Smooth muscle cell (in vitro differentiated cells): ENCODE data around the gene SGCB. TPM values are rescaled to one million over a fixed set of nuclear protein-coding genes. Genes with fewer than 3 reads are reported as not detected.

Experiments
- DNase-seq: peaks from one replicate; lab custom pipeline; 2025; ENCODE audit not compliant: unreplicated experiment; lab: John Stamatoyannopoulos, UW
- H2AFZ ChIP-seq: fragments of 200-600 bp; sonication (generic); 2 replicates; pipeline ENCODE4 v1.6.0; 2016; ENCODE audit warnings: antibody characterized with exemption, low read depth, mild to moderate bottlenecking
- H3F3A ChIP-seq: fragments of 200-600 bp; sonication (generic); 2 replicates; pipeline ENCODE4 v1.6.0; 2017; ENCODE audit warnings: antibody characterized with exemption, low read depth
- H3K27ac ChIP-seq: fragments of 200-600 bp; sonication (generic); 2 replicates; pipeline ENCODE4 v1.5.1; 2016; ENCODE audit warnings: low read depth, mild to moderate bottlenecking
- H3K27me3 ChIP-seq: fragments of 200-600 bp; sonication (generic); 2 replicates; pipeline ENCODE4 v1.6.1; 2016; ENCODE audit warnings: low read depth, mild to moderate bottlenecking
- H3K36me3 ChIP-seq: fragments of 200-600 bp; sonication (generic); 2 replicates; pipeline ENCODE4 v1.5.1; 2016; ENCODE audit warnings: low read depth
- H3K4me1 ChIP-seq: fragments of 200-600 bp; sonication (generic); 2 replicates; pipeline ENCODE4 v1.5.1; 2016; ENCODE audit warnings: low read depth
- H3K4me2 ChIP-seq: fragments of 200-600 bp; sonication (generic); 2 replicates; pipeline ENCODE4 v1.6.0; 2016; ENCODE audit warnings: mild to moderate bottlenecking
- H3K4me3 ChIP-seq: fragments of 200-600 bp; sonication (generic); 2 replicates; pipeline ENCODE4 v1.5.1; 2016; ENCODE audit warnings: mild to moderate bottlenecking
- H3K79me2 ChIP-seq: fragments of 200-600 bp; sonication (generic); 2 replicates; pipeline ENCODE4 v1.6.0; 2016; ENCODE audit warnings: low read depth, mild to moderate bottlenecking
- H3K9ac ChIP-seq: fragments of 200-600 bp; sonication (generic); 2 replicates; pipeline ENCODE4 v1.6.0; 2016; ENCODE audit warnings: low read depth
- H3K9me3 ChIP-seq: fragments of 200-600 bp; sonication (generic); replicated peaks from 2 replicates; pipeline ENCODE4 v1.5.1; 2016; ENCODE audit warnings: low read depth
- H4K20me1 ChIP-seq: fragments of 200-600 bp; sonication (generic); 2 replicates; pipeline ENCODE4 v1.6.0; 2016; ENCODE audit warnings: low read depth
- whole genome bisulfite sequencing: methylation state at CpG from one replicate; pipeline ENCODE4 v1.1.7; 2016; ENCODE audit warnings: low lambda C conversion rate; 5-methylcytosine and 5-hydroxymethylcytosine counted together
- polyA plus RNA-seq: library from polyadenylated mRNA; unstranded; fragments of >200 nt; fragmentation: Nextera tagmentation; extraction: Ambion mirVana; gene quantifications from 2 replicates; pipeline ENCODE4 v1.2.1, GENCODE V29; 2016
- small RNA-seq: library from RNA; depleted of rRNA; stranded (forward); fragments of <200 nt; gene quantifications from one replicate; pipeline ENCODE3, GENCODE V24; 2014
- total RNA-seq: library from RNA; depleted of rRNA; stranded (reverse); fragments of >200 nt; gene quantifications from 2 replicates; pipeline ENCODE4 v1.2.3, GENCODE V29; 2014
- TF ChIP-seq, protein P1 (sequence below): fragments of 200-600 bp; sonication (generic); IDR thresholded peaks from 2 replicates; pipeline ENCODE4 v1.5.1; 2017; ENCODE audit warnings: borderline replicate concordance, mild to moderate bottlenecking, antibody characterized with exemption; ENCODE audit not compliant: insufficient read depth, poor library complexity, severe bottlenecking

SGCB gene
- total and polyA plus RNA-seq, 2 experiments from 2014 or later: 35.9 to 57.3 TPM

DNA sequence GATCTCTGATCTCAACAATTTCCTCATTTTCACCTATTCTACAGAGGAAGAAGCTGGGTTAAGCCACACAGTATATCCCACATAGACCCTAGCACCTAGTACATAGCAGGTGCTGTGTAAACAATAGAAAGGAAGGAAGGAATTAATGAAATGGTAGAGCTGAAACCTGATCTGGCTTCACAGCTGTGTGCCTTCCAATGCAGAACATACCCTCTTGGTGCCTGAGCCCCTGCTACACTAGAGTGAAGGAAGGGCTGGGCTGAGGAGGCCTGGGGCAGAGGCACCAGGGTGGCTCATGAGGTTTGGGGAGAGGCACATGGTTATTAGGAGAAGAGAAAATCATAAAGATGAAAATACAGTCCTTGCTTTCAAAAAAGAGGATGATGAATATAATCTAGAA is 39.3 kb downstream of the SGCB start:
- DNase-seq: no peak
- Histone ChIP-seq H3K27me3 (no peaks in the 10 kb centered on the region), H3K27ac (no peak overlapping the region), H3K9ac (no peak overlapping the region), H2AFZ (no peak overlapping the region), H3K4me3 (no peak overlapping the region), H3K4me1 (no peaks in the 10 kb centered on the region), H3K36me3 (no peaks in the 10 kb centered on the region), H3F3A (no peaks in the 10 kb centered on the region), H4K20me1 (no peaks in the 10 kb centered on the region), H3K79me2 (no peaks in the 10 kb centered on the region), H3K4me2 (no peak overlapping the region), H3K9me3 (no peaks in the 10 kb centered on the region)
- TF ChIP-seq, protein P1, sequence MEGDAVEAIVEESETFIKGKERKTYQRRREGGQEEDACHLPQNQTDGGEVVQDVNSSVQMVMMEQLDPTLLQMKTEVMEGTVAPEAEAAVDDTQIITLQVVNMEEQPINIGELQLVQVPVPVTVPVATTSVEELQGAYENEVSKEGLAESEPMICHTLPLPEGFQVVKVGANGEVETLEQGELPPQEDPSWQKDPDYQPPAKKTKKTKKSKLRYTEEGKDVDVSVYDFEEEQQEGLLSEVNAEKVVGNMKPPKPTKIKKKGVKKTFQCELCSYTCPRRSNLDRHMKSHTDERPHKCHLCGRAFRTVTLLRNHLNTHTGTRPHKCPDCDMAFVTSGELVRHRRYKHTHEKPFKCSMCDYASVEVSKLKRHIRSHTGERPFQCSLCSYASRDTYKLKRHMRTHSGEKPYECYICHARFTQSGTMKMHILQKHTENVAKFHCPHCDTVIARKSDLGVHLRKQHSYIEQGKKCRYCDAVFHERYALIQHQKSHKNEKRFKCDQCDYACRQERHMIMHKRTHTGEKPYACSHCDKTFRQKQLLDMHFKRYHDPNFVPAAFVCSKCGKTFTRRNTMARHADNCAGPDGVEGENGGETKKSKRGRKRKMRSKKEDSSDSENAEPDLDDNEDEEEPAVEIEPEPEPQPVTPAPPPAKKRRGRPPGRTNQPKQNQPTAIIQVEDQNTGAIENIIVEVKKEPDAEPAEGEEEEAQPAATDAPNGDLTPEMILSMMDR: no peak

DNA sequence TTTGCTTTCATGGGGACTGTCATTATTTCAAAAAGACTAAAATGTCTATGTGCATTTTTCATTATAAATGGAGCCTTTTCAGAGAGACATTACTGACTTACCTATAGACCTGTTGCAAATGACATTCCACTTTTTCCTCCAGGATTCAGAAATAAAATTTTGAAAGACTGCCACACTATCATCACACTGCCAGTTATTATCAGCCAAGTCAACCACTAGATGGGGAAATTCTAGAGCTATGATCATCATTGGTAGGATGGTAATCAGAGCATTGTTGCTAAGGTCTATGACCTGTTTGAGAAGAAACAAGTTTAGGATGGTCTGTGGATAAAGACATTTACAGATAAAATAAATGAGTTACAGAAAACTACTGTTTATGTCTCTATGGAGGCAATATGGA is 40.5 kb downstream of the SGCB start:
- Histone ChIP-seq H3K4me2 (no peak overlapping the region), H3K9me3 (no peaks in the 10 kb centered on the region), H3K27me3 (no peaks in the 10 kb centered on the region), H2AFZ (no peak overlapping the region), H3F3A (no peaks in the 10 kb centered on the region), H3K36me3 (no peaks in the 10 kb centered on the region), H3K79me2 (no peaks in the 10 kb centered on the region), H3K4me3 (no peak overlapping the region), H3K27ac (no peak overlapping the region), H3K4me1 (no peaks in the 10 kb centered on the region), H3K9ac (no peak overlapping the region), H4K20me1 (no peaks in the 10 kb centered on the region)
- DNase-seq: no peak
- TF ChIP-seq, protein P1: no peak

DNA sequence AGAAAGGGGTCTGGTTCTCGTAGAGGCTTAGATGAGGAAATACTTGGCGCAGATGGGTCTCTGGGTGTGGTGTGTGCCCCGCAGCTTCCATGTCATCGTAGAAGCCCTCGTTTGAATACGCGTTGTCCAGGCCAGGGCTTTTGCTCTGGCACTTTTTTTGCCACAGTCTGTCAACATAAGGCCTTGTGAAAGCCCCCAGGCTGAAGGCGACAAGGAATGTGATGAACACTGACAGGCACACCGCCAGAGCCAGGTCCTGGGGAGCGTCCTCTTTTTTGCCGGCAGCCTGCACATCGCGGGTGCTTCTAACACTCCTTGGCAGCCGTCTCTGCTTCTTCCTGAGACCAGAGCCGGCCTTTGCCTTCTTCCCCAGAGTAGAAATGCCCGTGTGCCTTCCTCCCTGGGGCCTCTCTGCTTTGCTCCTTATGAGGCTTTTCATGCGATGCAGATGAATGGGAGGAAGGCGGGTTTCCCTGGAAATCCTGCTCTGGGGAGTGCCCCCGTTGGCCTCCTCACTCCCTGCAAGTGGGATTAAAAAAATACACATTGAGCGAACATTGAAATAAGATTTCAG is 42.4 kb downstream of the SGCB start:
- Histone ChIP-seq H3K79me2 (no peaks in the 10 kb centered on the region), H3K4me3 (no peak overlapping the region), H4K20me1 (no peaks in the 10 kb centered on the region), H3K4me1 (no peaks in the 10 kb centered on the region), H3K9ac (no peak overlapping the region), H3K4me2 (no peak overlapping the region), H2AFZ (no peak overlapping the region), H3F3A (no peaks in the 10 kb centered on the region), H3K27me3 (no peaks in the 10 kb centered on the region), H3K27ac (no peak overlapping the region), H3K9me3 (no peaks in the 10 kb centered on the region), H3K36me3 (no peaks in the 10 kb centered on the region)
- no peak for DNase-seq
- 70% methylated on average over 20 of the region's 20 CpGs for WGBS
- TF ChIP-seq, protein P1: no peak

Small RNA genes within 50 kb of the gene (small RNA-seq; reads per million reads assigned to genes)
- gene AC104784.1: not detected

Other genes starting within 250 kb of the SGCB start
- gene DCUN1D4, start 195.1 kb downstream of the SGCB start, total RNA-seq: 22.9 and 31.5 TPM in 2 replicates
- 14.1 and 19.8 TPM in 2 replicates for gene DCUN1D4, start 195.1 kb downstream of the SGCB start, polyA plus RNA-seq
- gene LRRC66, start 17.9 kb downstream of the SGCB start, total RNA-seq: 0.45 and 0.85 TPM in 2 replicates
- 0.46 TPM in 1 of 2 replicates, not detected in the other for gene LRRC66, start 17.9 kb downstream of the SGCB start, polyA plus RNA-seq
- 19.7 and 21.2 TPM in 2 replicates for gene SPATA18, start 13.0 kb upstream of the SGCB start, total RNA-seq
- 8.9 and 13.3 TPM in 2 replicates for gene SPATA18, start 13.0 kb upstream of the SGCB start, polyA plus RNA-seq